ENCODE results near the gene NEURL1B.

NEURL1B gene

DNA sequence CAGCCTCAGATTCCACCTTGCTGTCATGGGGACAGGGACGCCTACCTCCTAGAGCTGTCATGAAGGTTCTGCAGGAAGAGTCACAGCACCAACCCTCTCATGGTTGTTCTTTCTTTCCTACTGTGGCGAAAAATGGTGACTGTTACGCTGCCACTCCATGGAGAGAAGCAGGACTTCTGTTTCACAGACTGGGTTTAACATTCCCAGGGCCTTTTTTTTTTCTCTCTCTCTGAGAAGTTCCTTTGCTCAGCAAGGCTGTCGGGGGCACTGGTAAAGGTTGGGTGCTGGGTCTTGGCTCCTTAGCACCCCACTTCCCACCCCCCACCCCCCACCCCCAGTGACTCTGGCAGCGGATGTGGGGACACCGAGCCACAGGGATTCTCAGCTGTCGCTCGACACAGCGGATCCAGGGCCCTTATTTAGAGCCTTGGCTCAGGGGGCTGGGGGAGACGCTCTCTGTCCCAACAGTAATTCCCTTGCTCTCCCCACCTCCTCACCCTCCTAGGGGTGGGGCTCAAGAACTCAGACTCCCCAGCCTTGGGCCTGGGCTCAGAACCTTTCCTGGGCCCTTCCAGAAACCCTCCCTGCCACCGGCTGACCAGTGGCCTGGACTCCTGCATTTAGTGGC, 95.6 kb downstream of the NEURL1B start:
- no peak for DNase-seq

DNA sequence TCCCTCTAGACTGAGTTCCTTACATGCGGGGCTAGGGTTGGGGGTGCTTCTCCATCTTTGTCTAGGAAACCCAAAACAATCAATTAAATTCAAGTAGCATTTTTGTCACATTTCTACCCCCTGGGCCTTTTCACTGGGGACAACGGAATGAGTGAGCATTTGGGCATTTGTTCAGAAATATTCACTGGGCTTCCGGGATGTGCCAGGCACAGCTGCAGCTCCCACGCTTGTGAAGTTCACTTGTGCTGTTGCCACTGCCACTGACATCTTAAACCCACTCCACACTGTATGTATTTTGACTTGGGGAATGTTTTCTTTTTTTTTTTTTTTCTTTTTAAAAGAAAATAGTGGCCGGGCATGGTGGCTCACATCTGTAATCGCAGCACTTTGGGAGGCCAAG, 98.3 kb downstream of the NEURL1B start:
- DNase-seq: no peak

DNA sequence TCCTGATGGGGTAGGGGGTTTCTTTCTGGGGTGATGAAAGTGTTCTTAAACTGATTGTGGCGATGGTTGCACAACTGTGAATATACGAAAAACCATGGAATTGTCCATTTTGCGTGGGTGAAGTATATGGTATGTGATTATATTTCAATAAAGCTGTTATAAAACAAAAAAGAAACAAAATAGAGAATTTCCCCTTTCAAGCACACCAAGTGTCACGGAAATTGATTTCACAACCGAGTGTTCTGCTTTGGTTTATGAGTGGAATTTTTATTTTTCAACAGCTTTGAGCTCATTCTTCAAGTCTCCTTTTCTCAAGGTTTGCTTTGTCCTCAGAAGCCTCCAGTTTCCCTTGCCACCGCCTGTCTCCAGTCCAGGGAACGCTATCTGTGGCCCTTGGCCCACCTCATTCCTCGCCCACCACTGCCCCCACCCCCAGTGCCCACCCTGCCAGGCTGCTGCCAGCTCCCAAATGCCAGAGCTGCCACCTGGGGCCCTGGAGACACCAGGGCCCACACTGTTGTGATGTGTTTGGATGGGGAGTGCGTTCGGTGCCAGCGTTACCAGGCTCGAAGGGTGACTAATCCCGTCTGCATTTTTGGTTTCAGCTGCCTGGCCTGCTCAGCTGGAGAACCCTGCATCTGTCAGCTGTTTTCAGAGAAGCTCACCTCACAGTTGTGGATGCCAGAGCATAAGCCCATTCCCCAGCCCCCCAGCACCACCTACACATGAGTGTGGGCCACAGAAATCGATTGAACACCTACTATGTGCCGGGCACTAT, 99.6 kb downstream of the NEURL1B start:
- peak; percentile 25 for DNase-seq
